Activated CD8-positive, alpha-beta T cell treated with anti-CD3 and anti-CD28 coated beads, Interleukin-2, amount 10 ng/mL, durations not matched to agents 7 days and 5 days (primary cell): ENCODE data around the gene PTPRK. TPM values are rescaled to one million over a fixed set of nuclear protein-coding genes. Genes with fewer than 3 reads are reported as not detected.

Experiments used
- ATAC-seq: fragments of 150-1000 bp; cut with Tn5 transposase; one replicate; pipeline ENCODE4 v1.10.0; 2021; ENCODE audit warnings: moderate library complexity
- CTCF ChIA-PET: fragments of 350-600 bp; sonication (Branson Sonifier 250); formaldehyde crosslinking; loops from one replicate; lab custom pipeline; 2021; ENCODE audit warnings: antibody characterized with exemption; lab: Charles Lee
- POLR2A ChIA-PET: fragments of 350-600 bp; sonication (Branson Sonifier 250); formaldehyde crosslinking; loops from one replicate; lab custom pipeline; 2021; ENCODE audit warnings: antibody characterized with exemption; lab: Charles Lee
- DNase-seq: peaks from one replicate; pipeline ENCODE4 v3.0.0-alpha.2; 2020
- H3K27ac Mint-ChIP-seq: one replicate; pipeline ENCODE4 v1.8.0; 2021; ENCODE audit warnings: mild to moderate bottlenecking, mixed read lengths
- H3K27me3 Mint-ChIP-seq: one replicate; pipeline ENCODE4 v1.8.0; 2021; ENCODE audit warnings: low read depth, mixed read lengths
- H3K36me3 Mint-ChIP-seq: one replicate; pipeline ENCODE4 v1.8.0; 2021; ENCODE audit warnings: low read depth, mixed read lengths
- H3K4me1 Mint-ChIP-seq: one replicate; pipeline ENCODE4 v1.8.0; 2021; ENCODE audit warnings: low read depth, mixed read lengths
- H3K4me3 Mint-ChIP-seq: one replicate; pipeline ENCODE4 v1.8.0; 2021; ENCODE audit warnings: mild to moderate bottlenecking, mixed read lengths
- H3K9me3 Mint-ChIP-seq: one replicate; pipeline ENCODE4 v1.8.0; 2022; ENCODE audit warnings: mixed read lengths; ENCODE audit not compliant: insufficient read depth
- total RNA-seq, 2 experiments: library from RNA; stranded (reverse); gene quantifications; one replicate each; pipeline ENCODE4 v1.2.3, GENCODE V29; 2021

PTPRK gene
- total RNA-seq, 2 experiments from 2014 or later = 3.1 to 3.6 TPM

- ChIA-PET POLR2A (interaction anchor here (0.6 kb wide), 1 partner anchor 898 kb away, joined by 3 read pairs; no protein-coding TSS in a partner anchor), CTCF (interaction anchor here (1.2 kb wide), 1 partner anchor 11 kb away, joined by 3 read pairs; no protein-coding TSS in a partner anchor)
- Mint-ChIP-seq H3K4me3 (no peak overlapping the region), H3K9me3 (no peaks in the 10 kb centered on the region), H3K4me1 (no peaks in the 10 kb centered on the region), H3K36me3 (peaks cover 2% of the 10 kb centered on the region), H3K27ac (no peak overlapping the region), H3K27me3 (peaks cover 2% of the 10 kb centered on the region)
- DNase-seq (no peak), ATAC-seq (no peak)
Measured at GRCh38 chr6:128350416-128351254, 169.8 kb downstream of the PTPRK start.

DNA sequence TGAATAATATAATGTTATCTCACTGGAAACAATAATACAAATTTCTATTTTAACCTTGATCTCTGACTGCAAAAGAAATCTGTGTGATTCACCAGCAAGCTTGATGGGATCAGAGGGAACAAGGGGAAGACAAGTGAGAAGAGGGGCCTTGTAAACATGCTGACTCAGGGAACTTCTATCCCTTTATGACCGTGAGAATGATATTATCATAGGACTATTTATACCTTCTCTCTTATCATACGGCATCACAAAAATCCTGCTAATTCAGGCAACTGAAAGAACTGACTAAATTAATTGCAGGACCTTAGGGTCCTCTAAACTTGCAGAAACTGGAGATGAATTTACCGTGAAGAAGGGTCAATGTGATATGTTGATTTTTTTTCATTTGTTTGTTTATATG lies 173.3 kb downstream of the PTPRK start:
- POLR2A ChIA-PET = no interaction called here
- no peak overlapping the region for H3K4me3 Mint-ChIP-seq
- CTCF ChIA-PET = no interaction called here
- DNase-seq = no peak
- H3K4me1 Mint-ChIP-seq = no peaks in the 10 kb centered on the region
- H3K9me3 Mint-ChIP-seq = no peaks in the 10 kb centered on the region
- H3K36me3 Mint-ChIP-seq = peaks cover 2% of the 10 kb centered on the region
- peaks cover 4% of the 10 kb centered on the region for H3K27me3 Mint-ChIP-seq
- H3K27ac Mint-ChIP-seq = no peak overlapping the region
- no peak for ATAC-seq

GRCh38 chr6:128346569-128346968 lies 173.8 kb downstream of the PTPRK start:
- CTCF ChIA-PET = no interaction called here
- Mint-ChIP-seq H3K36me3 (peaks cover 2% of the 10 kb centered on the region), H3K4me3 (no peak overlapping the region), H3K9me3 (no peaks in the 10 kb centered on the region), H3K4me1 (no peaks in the 10 kb centered on the region), H3K27me3 (peaks cover 4% of the 10 kb centered on the region), H3K27ac (no peak overlapping the region)
- DNase-seq (no peak), ATAC-seq (no peak)
- POLR2A ChIA-PET = no interaction called here

DNA sequence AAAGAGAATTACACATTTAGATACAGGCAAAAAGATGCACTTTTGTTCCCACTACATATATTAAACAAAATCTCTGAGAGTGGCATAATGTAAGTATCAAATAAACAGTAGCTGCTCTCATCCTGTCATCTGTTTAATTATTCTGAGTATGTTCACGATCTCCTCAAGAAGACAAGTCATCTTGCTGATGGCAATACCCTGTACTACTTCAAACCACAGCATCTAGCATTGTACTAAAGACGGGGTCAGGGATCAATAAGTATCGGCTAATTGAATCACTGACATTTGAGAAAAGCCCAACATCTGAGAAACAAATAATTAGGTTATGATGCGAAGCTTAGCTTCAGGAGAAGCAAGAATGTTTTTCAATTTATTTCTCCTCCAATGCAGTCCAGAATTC lies 175.1 kb downstream of the PTPRK start:
- H3K27me3 Mint-ChIP-seq = peaks cover 4% of the 10 kb centered on the region
- H3K4me1 Mint-ChIP-seq = no peaks in the 10 kb centered on the region
- DNase-seq (no peak), ATAC-seq (no peak)
- H3K27ac Mint-ChIP-seq = no peak overlapping the region
- CTCF ChIA-PET = no interaction called here
- no peaks in the 10 kb centered on the region for H3K9me3 Mint-ChIP-seq
- POLR2A ChIA-PET = no interaction called here
- no peak overlapping the region for H3K4me3 Mint-ChIP-seq
- H3K36me3 Mint-ChIP-seq = no peaks in the 10 kb centered on the region

GRCh38 chr6:128343706-128344105 lies 176.7 kb downstream of the PTPRK start:
- Mint-ChIP-seq H3K4me1 (no peaks in the 10 kb centered on the region), H3K27me3 (peaks cover 4% of the 10 kb centered on the region), H3K27ac (no peak overlapping the region), H3K4me3 (no peak overlapping the region), H3K9me3 (no peaks in the 10 kb centered on the region), H3K36me3 (no peaks in the 10 kb centered on the region)
- DNase-seq (no peak), ATAC-seq (no peak)
- ChIA-PET CTCF (no interaction called here), POLR2A (no interaction called here)

DNA sequence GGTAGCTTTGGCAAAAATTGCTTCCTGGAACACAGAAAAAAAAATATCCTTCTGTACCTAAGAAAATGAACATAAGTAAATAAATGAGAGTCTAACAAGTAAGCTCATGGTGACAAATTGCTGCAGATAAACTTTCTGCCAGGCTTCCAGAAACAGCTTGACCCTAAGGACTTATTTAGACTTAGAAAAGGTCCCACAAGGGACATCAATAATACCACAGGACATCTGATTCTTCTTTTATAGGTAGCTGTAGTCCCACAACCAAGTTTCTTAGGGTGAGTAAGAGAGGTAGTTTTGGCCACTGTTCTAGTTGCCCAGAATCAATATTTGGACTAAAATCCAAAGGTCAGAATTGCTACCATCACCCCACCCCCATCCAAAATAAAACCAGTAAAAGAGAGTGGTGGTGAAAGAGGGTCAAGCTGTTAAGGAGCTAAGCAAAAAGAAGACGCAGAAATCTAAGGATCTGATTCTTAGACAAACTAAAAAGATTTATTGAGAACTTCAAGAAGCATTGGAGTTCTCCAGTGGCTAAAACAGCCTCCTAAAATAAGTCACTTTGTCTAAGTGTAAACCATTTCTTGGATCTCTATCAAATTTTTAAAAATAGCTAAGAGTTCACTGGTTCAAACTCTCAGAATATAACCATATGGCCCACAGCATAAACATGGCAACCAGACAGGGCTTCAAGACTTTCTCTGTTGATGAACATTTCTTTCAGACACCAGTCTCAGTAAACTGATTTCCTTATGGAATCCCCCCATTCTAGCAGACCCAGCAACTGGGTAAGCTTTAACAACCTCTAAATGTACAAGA lies 180.6 kb downstream of the PTPRK start:
- POLR2A ChIA-PET = no interaction called here
- peaks cover 3% of the 10 kb centered on the region for H3K27me3 Mint-ChIP-seq
- no peaks in the 10 kb centered on the region for H3K36me3 Mint-ChIP-seq
- H3K4me3 Mint-ChIP-seq = no peak overlapping the region
- ATAC-seq (no peak), DNase-seq (no peak)
- no peaks in the 10 kb centered on the region for H3K4me1 Mint-ChIP-seq
- no peak overlapping the region for H3K27ac Mint-ChIP-seq
- CTCF ChIA-PET = interaction anchor here (0.6 to 2.6 kb wide), 2 partner anchors 11 kb away, joined by 3 to 9 read pairs; no protein-coding TSS in a partner anchor
- H3K9me3 Mint-ChIP-seq = no peaks in the 10 kb centered on the region

GRCh38 chr6:128337619-128338018 lies 182.8 kb downstream of the PTPRK start:
- H3K9me3 Mint-ChIP-seq = no peaks in the 10 kb centered on the region
- ChIA-PET CTCF (interaction anchor here (1.4 to 2.6 kb wide), 3 partner anchors 9 to 600 kb away, joined by 3 to 9 read pairs (median 6); no protein-coding TSS in a partner anchor), POLR2A (no interaction called here)
- H3K36me3 Mint-ChIP-seq = no peaks in the 10 kb centered on the region
- no peaks in the 10 kb centered on the region for H3K27me3 Mint-ChIP-seq
- DNase-seq = no peak
- no peak overlapping the region for H3K27ac Mint-ChIP-seq
- ATAC-seq = no peak
- H3K4me3 Mint-ChIP-seq = no peak overlapping the region
- H3K4me1 Mint-ChIP-seq = no peaks in the 10 kb centered on the region

- Mint-ChIP-seq H3K27me3 (no peaks in the 10 kb centered on the region), H3K27ac (no peak overlapping the region), H3K9me3 (no peaks in the 10 kb centered on the region), H3K36me3 (no peaks in the 10 kb centered on the region), H3K4me3 (no peak overlapping the region), H3K4me1 (no peaks in the 10 kb centered on the region)
- POLR2A ChIA-PET = no interaction called here
- CTCF ChIA-PET = interaction anchor here (0.7 to 1.5 kb wide), 3 partner anchors 9 to 599 kb away, joined by 3 to 6 read pairs (median 3); no protein-coding TSS in a partner anchor
- DNase-seq (no peak), ATAC-seq (no peak)
Measured at GRCh38 chr6:128336436-128337095, 183.8 kb downstream of the PTPRK start.

DNA sequence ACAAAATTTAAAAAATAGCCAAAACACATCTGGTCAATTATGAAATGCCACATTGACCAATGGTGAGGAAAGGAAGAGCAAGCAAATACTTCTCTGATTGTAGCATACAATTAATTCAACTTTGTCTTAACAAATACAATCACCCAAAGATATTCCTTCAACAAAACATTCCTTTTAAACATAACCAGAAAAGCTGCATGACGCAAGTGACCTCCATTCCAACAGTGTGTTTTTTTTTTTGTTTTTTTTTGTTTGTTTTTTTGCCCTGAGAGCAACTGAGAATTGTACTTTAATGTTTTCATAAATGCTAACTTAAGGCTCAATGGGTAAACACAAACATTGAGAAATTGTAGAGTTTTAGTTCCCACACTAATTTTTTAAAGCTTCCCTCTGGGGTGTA lies 184.4 kb downstream of the PTPRK start:
- Mint-ChIP-seq H3K27ac (no peak overlapping the region), H3K36me3 (no peaks in the 10 kb centered on the region), H3K4me3 (no peak overlapping the region), H3K4me1 (no peaks in the 10 kb centered on the region), H3K9me3 (no peaks in the 10 kb centered on the region), H3K27me3 (no peaks in the 10 kb centered on the region)
- no peak for DNase-seq
- ATAC-seq = no peak
- ChIA-PET CTCF (interaction anchor here (0.7 to 1.5 kb wide), 2 partner anchors 8 to 156 kb away, joined by 3 to 6 read pairs; no protein-coding TSS in a partner anchor), POLR2A (no interaction called here)

- no peaks in the 10 kb centered on the region for H3K4me1 Mint-ChIP-seq
- ATAC-seq (no peak), DNase-seq (no peak)
- POLR2A ChIA-PET = no interaction called here
- H3K27me3 Mint-ChIP-seq = no peaks in the 10 kb centered on the region
- H3K9me3 Mint-ChIP-seq = no peaks in the 10 kb centered on the region
- no peak overlapping the region for H3K4me3 Mint-ChIP-seq
- H3K27ac Mint-ChIP-seq = no peak overlapping the region
- H3K36me3 Mint-ChIP-seq = no peaks in the 10 kb centered on the region
- CTCF ChIA-PET = interaction anchor here (0.8 kb wide), 1 partner anchor 479 kb away, joined by 3 read pairs; no protein-coding TSS in a partner anchor
Measured at GRCh38 chr6:128333581-128334223, 186.7 kb downstream of the PTPRK start.

DNA sequence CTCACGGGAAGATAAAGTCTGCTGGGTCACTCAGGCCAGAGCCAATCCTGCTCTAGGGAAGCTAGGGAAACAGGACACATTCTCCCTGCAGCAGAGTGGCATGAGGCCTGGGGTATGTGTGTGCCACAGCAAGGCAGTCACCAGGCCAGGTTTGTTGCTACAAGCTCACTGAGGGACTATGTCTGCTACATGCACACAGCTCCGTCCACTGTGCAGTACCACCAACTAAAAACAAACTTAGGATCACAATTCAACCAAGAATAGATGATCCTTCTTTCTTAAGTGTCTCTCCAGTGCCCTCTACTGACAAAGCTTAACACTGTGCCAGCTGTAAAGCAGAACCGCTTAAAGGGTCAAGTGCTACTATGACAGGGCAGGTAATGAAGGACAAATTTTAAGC lies 192.5 kb downstream of the PTPRK start:
- CTCF ChIA-PET = interaction anchor here (0.6 to 2.5 kb wide), 28 partner anchors 9 to 764 kb away, joined by 3 to 29 read pairs (median 4); partner anchors contain the start of gene PTPRK
- Mint-ChIP-seq H3K4me3 (no peak overlapping the region), H3K27me3 (peaks cover 2% of the 10 kb centered on the region), H3K27ac (no peak overlapping the region), H3K4me1 (peaks cover 6% of the 10 kb centered on the region), H3K36me3 (peaks cover 12% of the 10 kb centered on the region), H3K9me3 (peaks cover 4% of the 10 kb centered on the region)
- ATAC-seq (peak; percentile 74), DNase-seq (peak; percentile 57)
- POLR2A ChIA-PET = interaction anchor here (0.6 to 0.7 kb wide), 2 partner anchors 41 to 1024 kb away, joined by 3 to 4 read pairs; no protein-coding TSS in a partner anchor
